H1 (cell line): ENCODE measurements around the gene TANC1. TPM values are rescaled to one million over a fixed set of nuclear protein-coding genes. Genes with fewer than 3 reads are reported as not detected.

Experiments
- ATF2 ChIP-seq: IDR thresholded peaks from 2 replicates; pipeline ENCODE4 v1.6.1; 2012; ENCODE audit warnings: low read length, inconsistent platforms
- CHD7 ChIP-seq: fragments of 300-600 bp; sonication (generic); IDR thresholded peaks from 2 replicates; pipeline ENCODE4 v1.7.1; 2012; ENCODE audit warnings: low read length, moderate library complexity, mild to moderate bottlenecking, inconsistent platforms; ENCODE audit not compliant: insufficient replicate concordance
- EGR1 ChIP-seq: IDR thresholded peaks from 2 replicates; pipeline ENCODE4 v1.6.1; 2011; ENCODE audit warnings: low read depth, low read length, borderline replicate concordance
- SAP30 ChIP-seq: fragments of 300-600 bp; sonication (generic); IDR thresholded peaks from 2 replicates; pipeline ENCODE4 v1.7.1; 2012; ENCODE audit warnings: low read length, moderate library complexity, mild to moderate bottlenecking, inconsistent platforms; ENCODE audit not compliant: insufficient read depth, insufficient replicate concordance
- SIRT6 ChIP-seq: IDR thresholded peaks from one replicate; pipeline ENCODE4 v1.7.1; 2012; ENCODE audit warnings: low read length, inconsistent platforms
- TAF7 ChIP-seq: optimal IDR thresholded peaks from 2 replicates; pipeline ENCODE3; 2011; ENCODE audit warnings: low read depth, mild to moderate bottlenecking, inconsistent platforms, low read length, moderate library complexity, borderline replicate concordance
- TBP ChIP-seq: IDR thresholded peaks from 2 replicates; pipeline ENCODE4 v1.6.1; 2011; ENCODE audit warnings: low read depth, low read length, improper control_type of control experiment
- polyA plus RNA-seq, 7 experiments: library from polyadenylated mRNA; depleted of rRNA in 3 of 7; stranded (reverse) in 5 of 7; unstranded in 2 of 7; fragments of >200 nt in 5 of 7; fragments of 200-250 nt in 2 of 7; gene quantifications; 1 replicate in 5 of 7; 2 replicates in 1 of 7; 4 replicates in 1 of 7; pipeline versions ENCODE4 v1.2.1 to v1.2.3, GENCODE V29; 2011 to 2013; ENCODE audit warnings: missing spikeins in 2 of 7, mixed read lengths in 2 of 7
- total RNA-seq: library from RNA; stranded (reverse); fragmentation: NEBNext Ultra II Directional; extraction: Animal tissue kit (Norgen Biotek cat#: 25700); gene quantifications from 2 replicates; pipeline ENCODE4 v1.2.1, GENCODE V29; 2021

Gene TANC1
- total and polyA plus RNA-seq, 2 of the 8 experiments (the other 6 are each of a cell fraction or from before 2014, with no cell fraction given) = 4.1 to 7.6 TPM

- no peak for TF ChIP-seq TBP
- no peak for TF ChIP-seq SIRT6
- no peak for TF ChIP-seq CHD7
- TF ChIP-seq ATF2 = no peak
- no peak for TF ChIP-seq TAF7
- TF ChIP-seq SAP30 = no peak
- TF ChIP-seq EGR1 = no peak
- TF ChIP-seq, all 59 proteins: peak for 0
Measured at GRCh38 chr2:159137511-159138241, 169.2 kb downstream of the TANC1 start (continued).
